Fibroblast of peridontal ligament (primary cell): ENCODE measurements around the gene SH3D19.
A peak's percentile ranks its signal among the peaks of the same experiment; 100 is the strongest.
"Not testable (repeated sequence)": the region's sequence is repeated elsewhere in the genome, so short reads cannot be mapped to it uniquely, and the experiment has no call there.

Experiments used
- DNase-seq: peaks from one replicate; pipeline ENCODE4 v3.0.0-alpha.2; 2010; ENCODE audit errors: extremely low read depth

Gene SH3D19

GRCh38 chr4:151325111-151325948, at the start of gene SH3D19:
Gene SH3D19, minus strand, starts transcription at chr4:151325605. Its CDS starts 253 bp downstream, at chr4:151325352.
- DNase-seq = peak; percentile 51

- DNase-seq = peak; percentile 88
Measured at GRCh38 chr4:151362404-151363164, 37.2 kb upstream of the SH3D19 start.

- no peak for DNase-seq
Measured at GRCh38 chr4:151361966-151362365, 36.6 kb upstream of the SH3D19 start.

GRCh38 chr4:151361126-151361525, 35.7 kb upstream of the SH3D19 start:
- no peak for DNase-seq

- DNase-seq = peak; percentile 14
Measured at GRCh38 chr4:151359576-151359975, 34.2 kb upstream of the SH3D19 start.

GRCh38 chr4:151358266-151358665, 32.9 kb upstream of the SH3D19 start:
- DNase-seq = no peak

- DNase-seq = peak; percentile 13
Measured at GRCh38 chr4:151356510-151356909, 31.1 kb upstream of the SH3D19 start.

GRCh38 chr4:151355155-151355554, 29.8 kb upstream of the SH3D19 start:
- DNase-seq = no peak

GRCh38 chr4:151347490-151348235, 22.3 kb upstream of the SH3D19 start:
- no peak for DNase-seq

GRCh38 chr4:151344948-151345347, 19.5 kb upstream of the SH3D19 start:
- DNase-seq = no peak

GRCh38 chr4:151340751-151341385, 15.5 kb upstream of the SH3D19 start:
- no peak for DNase-seq

GRCh38 chr4:151339467-151339866, 14.1 kb upstream of the SH3D19 start:
- DNase-seq = no peak

- DNase-seq = peak; percentile 35
Measured at GRCh38 chr4:151331276-151332042, 6.1 kb upstream of the SH3D19 start.

GRCh38 chr4:151329217-151330007, 4.0 kb upstream of the SH3D19 start:
- no peak for DNase-seq

GRCh38 chr4:151325949-151326246, 493 bp upstream of the SH3D19 start:
- no peak for DNase-seq

- peak; percentile 27 for DNase-seq
Measured at GRCh38 chr4:151324752-151325110, 674 bp downstream of the SH3D19 start.

GRCh38 chr4:151324124-151324751, 1.2 kb downstream of the SH3D19 start:
- DNase-seq = no peak

GRCh38 chr4:151323667-151324066, 1.7 kb downstream of the SH3D19 start:
- DNase-seq = no peak

- DNase-seq = no peak
Measured at GRCh38 chr4:151322570-151322969, 2.8 kb downstream of the SH3D19 start.

GRCh38 chr4:151322161-151322560, 3.2 kb downstream of the SH3D19 start:
- not testable (repeated sequence) for DNase-seq
